HEK293T (cell line): ENCODE results near the gene GPR37L1.

ENCODE experiments used
- BHLHE40 ChIP-seq: fragments of 450-650 bp; IDR thresholded peaks from 2 replicates; pipeline ENCODE4 v1.6.1; 2016; ENCODE audit warnings: mild to moderate bottlenecking, moderate library complexity, borderline replicate concordance
- CTBP1 ChIP-seq: fragments of 450-650 bp; IDR thresholded peaks from 2 replicates; pipeline ENCODE4 v1.6.1; 2016; ENCODE audit warnings: borderline replicate concordance
- FOXK2 ChIP-seq: fragments of 450-650 bp; IDR thresholded peaks from 2 replicates; pipeline ENCODE4 v1.6.1; 2016; ENCODE audit warnings: mild to moderate bottlenecking

- TF ChIP-seq BHLHE40 (no peak), CTBP1 (no peak), FOXK2 (no peak)
These were observed 46.1 kb downstream of the GPR37L1 start for GRCh38 chr1:202168861-202169260.
